Activated T-cell treated with anti-CD3 and anti-CD28 coated beads, Interleukin-2, amount 50 U/mL, for 24 hours (primary cell): ENCODE measurements around the gene KLHL29.

Source experiments
- DNase-seq: peaks from one replicate; pipeline ENCODE4 v3.0.0-alpha.2; 2020
- H3K27ac Mint-ChIP-seq: 2 replicates; pipeline ENCODE4 v1.8.0; 2020; ENCODE audit warnings: mild to moderate bottlenecking, mixed read lengths
- H3K27me3 Mint-ChIP-seq: 2 replicates; pipeline ENCODE4 v1.8.0; 2020; ENCODE audit warnings: mixed read lengths
- H3K36me3 Mint-ChIP-seq: 2 replicates; pipeline ENCODE4 v1.8.0; 2020; ENCODE audit warnings: low read depth, mixed read lengths
- H3K4me1 Mint-ChIP-seq: 2 replicates; pipeline ENCODE4 v1.8.0; 2020; ENCODE audit warnings: low read depth, mixed read lengths
- H3K4me3 Mint-ChIP-seq: 2 replicates; pipeline ENCODE4 v1.8.0; 2020; ENCODE audit warnings: mild to moderate bottlenecking, moderate library complexity, mixed read lengths
- H3K9me3 Mint-ChIP-seq: 2 replicates; pipeline ENCODE4 v1.8.0; 2020; ENCODE audit warnings: mixed read lengths

KLHL29 gene

GRCh38 chr2:23467618-23468017 lies 82.6 kb downstream of the KLHL29 start:
- no peaks in the 10 kb centered on the region for H3K9me3 Mint-ChIP-seq
- no peak for DNase-seq

GRCh38 chr2:23468474-23469141 lies 83.6 kb downstream of the KLHL29 start:
- Mint-ChIP-seq H3K36me3 (no peaks in the 10 kb centered on the region), H3K27ac (no peak overlapping the region), H3K4me1 (no peaks in the 10 kb centered on the region), H3K9me3 (no peaks in the 10 kb centered on the region), H3K27me3 (peaks cover 59% of the 10 kb centered on the region), H3K4me3 (no peak overlapping the region)
- no peak for DNase-seq

More at GRCh38 chr2:23467618-23468017, 82.6 kb downstream of the KLHL29 start:
- no peak overlapping the region for H3K27ac Mint-ChIP-seq
- no peak overlapping the region for H3K4me3 Mint-ChIP-seq
- H3K36me3 Mint-ChIP-seq: no peaks in the 10 kb centered on the region
- no peaks in the 10 kb centered on the region for H3K4me1 Mint-ChIP-seq
- peaks cover 56% of the 10 kb centered on the region for H3K27me3 Mint-ChIP-seq

GRCh38 chr2:23469142-23469540 lies 84.2 kb downstream of the KLHL29 start:
- H3K27me3 Mint-ChIP-seq: peaks cover 62% of the 10 kb centered on the region
- no peak overlapping the region for H3K4me3 Mint-ChIP-seq
- H3K36me3 Mint-ChIP-seq: no peaks in the 10 kb centered on the region
- DNase-seq: no peak
- no peaks in the 10 kb centered on the region for H3K9me3 Mint-ChIP-seq
- H3K4me1 Mint-ChIP-seq: no peaks in the 10 kb centered on the region
- no peak overlapping the region for H3K27ac Mint-ChIP-seq

DNA sequence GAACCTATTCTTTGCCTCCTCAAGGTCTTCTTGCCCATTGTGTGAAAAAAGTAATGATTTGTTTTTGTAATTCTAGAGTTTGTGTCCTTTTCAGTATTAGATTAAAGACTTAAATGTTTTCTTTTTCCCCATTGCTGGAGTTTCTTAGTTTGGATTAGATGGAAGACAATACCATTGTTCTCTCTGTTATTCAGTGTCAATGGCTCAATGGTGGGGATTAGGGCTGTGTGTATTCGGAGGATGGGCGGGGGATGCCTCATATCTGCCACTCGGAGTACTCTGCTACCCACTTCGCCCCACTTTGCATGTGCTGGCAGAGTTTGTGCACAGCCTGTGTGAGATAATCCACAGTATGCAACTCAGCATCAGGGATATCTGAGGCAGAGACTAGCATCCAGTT lies 90.1 kb downstream of the KLHL29 start:
- Mint-ChIP-seq H3K4me1 (no peaks in the 10 kb centered on the region), H3K27me3 (peaks cover 23% of the 10 kb centered on the region), H3K36me3 (no peaks in the 10 kb centered on the region), H3K9me3 (no peaks in the 10 kb centered on the region), H3K27ac (no peak overlapping the region), H3K4me3 (no peak overlapping the region)
- no peak for DNase-seq

- Mint-ChIP-seq H3K36me3 (no peaks in the 10 kb centered on the region), H3K4me3 (no peak overlapping the region), H3K27me3 (peaks cover 23% of the 10 kb centered on the region), H3K9me3 (no peaks in the 10 kb centered on the region), H3K4me1 (no peaks in the 10 kb centered on the region), H3K27ac (no peak overlapping the region)
- no peak for DNase-seq
Observed at GRCh38 chr2:23475473-23475872, 90.5 kb downstream of the KLHL29 start.

DNA sequence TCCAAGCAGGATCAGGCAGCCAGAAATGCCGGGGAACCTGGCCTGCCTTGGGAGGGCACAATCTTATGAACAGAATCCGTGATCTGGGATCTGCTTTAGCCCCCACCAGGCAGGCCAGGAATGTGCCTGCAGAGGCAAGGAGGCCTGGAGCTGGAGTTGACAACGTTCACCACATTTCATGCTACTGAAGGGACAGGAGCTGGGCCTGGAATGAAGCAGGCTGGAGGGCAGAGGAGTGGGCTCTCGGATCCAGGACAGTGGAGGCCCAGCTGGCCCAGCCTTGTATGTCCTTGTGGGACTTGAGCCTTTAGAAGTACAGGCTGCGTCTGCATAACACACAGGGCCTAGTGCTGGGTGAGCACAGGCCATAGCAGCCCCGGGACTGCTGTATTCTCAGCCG lies 91.8 kb downstream of the KLHL29 start:
- Mint-ChIP-seq H3K36me3 (no peaks in the 10 kb centered on the region), H3K4me3 (no peak overlapping the region), H3K4me1 (no peaks in the 10 kb centered on the region), H3K9me3 (no peaks in the 10 kb centered on the region), H3K27me3 (peaks cover 17% of the 10 kb centered on the region), H3K27ac (no peak overlapping the region)
- DNase-seq: no peak

GRCh38 chr2:23477392-23477791 lies 92.4 kb downstream of the KLHL29 start:
- Mint-ChIP-seq H3K4me1 (no peaks in the 10 kb centered on the region), H3K9me3 (no peaks in the 10 kb centered on the region), H3K27me3 (peaks cover 14% of the 10 kb centered on the region), H3K4me3 (no peak overlapping the region), H3K36me3 (no peaks in the 10 kb centered on the region), H3K27ac (no peak overlapping the region)
- DNase-seq: no peak

- Mint-ChIP-seq H3K36me3 (no peaks in the 10 kb centered on the region), H3K4me1 (no peaks in the 10 kb centered on the region), H3K27ac (no peak overlapping the region), H3K27me3 (peaks cover 10% of the 10 kb centered on the region), H3K4me3 (no peak overlapping the region), H3K9me3 (no peaks in the 10 kb centered on the region)
- DNase-seq: no peak
Observed at GRCh38 chr2:23478087-23478932, 93.3 kb downstream of the KLHL29 start.

DNA sequence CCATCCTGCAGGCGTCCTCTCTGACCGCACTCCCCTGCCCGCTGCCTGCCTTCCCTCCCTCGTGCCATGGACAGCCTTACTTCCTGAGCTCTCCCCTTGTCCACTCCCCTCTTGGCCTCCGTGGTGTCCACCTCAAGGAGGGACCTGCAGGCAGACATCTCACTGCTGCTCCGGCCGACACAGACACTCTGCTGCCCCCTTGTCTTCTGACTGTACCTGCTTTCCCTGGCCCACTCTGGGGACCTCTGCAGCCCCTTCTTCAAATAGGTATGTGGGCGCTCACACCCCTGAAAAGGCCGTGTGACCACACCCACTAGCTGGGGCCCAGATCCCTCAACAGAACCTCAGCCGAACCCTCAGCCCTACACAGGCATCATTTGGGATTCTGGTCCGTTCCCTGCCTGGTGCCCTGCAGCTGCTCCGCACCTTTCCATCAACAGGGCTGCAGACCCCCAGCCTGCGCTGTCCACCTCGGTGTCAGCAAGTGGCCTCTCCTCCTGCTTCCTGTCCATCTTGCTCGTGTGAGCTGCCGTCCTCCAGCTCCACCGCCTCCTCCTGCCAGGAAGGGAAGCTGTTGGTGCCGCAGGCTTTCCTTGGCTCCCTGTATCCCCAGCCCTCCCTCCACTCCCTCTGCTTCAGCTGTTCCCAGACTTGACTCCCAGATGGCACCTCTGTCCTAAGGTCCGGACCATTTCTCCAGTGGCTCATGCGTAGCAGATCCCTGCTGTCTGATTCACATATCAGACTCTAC lies 94.1 kb downstream of the KLHL29 start:
- H3K4me1 Mint-ChIP-seq: no peaks in the 10 kb centered on the region
- H3K9me3 Mint-ChIP-seq: no peaks in the 10 kb centered on the region
- H3K36me3 Mint-ChIP-seq: no peaks in the 10 kb centered on the region
- H3K27ac Mint-ChIP-seq: no peak overlapping the region
- H3K27me3 Mint-ChIP-seq: peaks cover 11% of the 10 kb centered on the region
- H3K4me3 Mint-ChIP-seq: no peak overlapping the region
- no peak for DNase-seq

DNA sequence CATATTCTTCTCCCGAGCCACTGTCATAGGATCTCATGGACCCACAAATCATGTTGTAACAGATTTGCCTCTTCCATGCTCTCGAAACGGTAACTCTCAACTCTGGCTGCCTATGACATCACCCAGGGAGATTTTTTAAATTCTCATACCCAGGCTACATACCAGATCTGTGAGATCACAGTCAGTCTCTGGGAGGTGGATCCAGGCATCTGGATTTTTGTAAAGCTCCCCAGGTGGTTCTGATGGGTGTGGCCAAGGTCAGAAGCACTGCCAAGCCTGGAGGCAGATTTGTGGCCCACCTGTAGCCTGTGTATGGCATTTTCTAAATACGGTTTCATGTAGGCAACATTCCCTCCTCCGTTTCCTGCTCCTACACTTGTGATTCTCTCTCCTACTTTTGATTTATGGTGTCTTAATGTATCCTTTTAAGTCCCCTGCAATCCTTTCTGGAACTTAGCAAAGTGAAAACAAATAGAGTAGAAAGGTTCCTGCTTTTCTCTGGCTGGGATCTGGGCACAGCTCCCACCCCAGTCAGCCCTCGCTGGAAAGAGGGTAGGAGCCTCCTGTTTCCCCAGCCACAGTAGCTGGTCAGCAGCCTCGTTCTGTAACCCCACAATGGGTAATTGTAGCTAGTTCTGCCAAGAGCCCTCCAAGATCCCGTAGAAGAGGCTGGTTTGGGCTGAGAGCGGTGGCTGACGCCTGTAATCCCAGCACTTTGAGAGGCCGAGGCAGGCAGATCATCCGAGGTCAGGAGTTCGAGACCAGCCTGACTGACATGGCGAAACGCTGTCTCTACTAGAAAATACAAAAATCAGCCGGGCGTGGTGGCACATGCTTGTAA lies 96.2 kb downstream of the KLHL29 start:
- peaks cover 13% of the 10 kb centered on the region for H3K27me3 Mint-ChIP-seq
- no peaks in the 10 kb centered on the region for H3K4me1 Mint-ChIP-seq
- DNase-seq: no peak
- H3K9me3 Mint-ChIP-seq: no peaks in the 10 kb centered on the region
- H3K27ac Mint-ChIP-seq: no peak overlapping the region
- no peak overlapping the region for H3K4me3 Mint-ChIP-seq
- no peaks in the 10 kb centered on the region for H3K36me3 Mint-ChIP-seq

DNA sequence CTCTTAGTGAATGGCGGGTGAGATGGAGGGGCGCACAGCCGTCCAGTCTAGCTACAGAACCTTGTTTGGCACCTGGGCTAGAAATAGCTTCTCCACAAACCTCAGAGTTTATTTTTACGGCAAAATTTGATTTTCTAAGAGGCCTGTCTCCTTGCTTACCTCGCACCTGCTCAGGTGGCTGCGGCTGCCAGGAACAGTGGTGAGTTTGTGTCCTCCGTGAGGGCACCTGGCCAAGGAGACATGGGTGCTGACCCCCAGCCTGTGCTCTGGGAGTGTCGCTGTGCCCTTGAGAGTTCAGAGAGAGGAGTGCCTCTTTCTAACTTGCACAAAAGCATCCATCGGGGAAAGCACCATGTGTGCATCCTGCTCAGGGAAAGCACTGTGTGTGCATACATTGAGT lies 97.2 kb downstream of the KLHL29 start:
- peaks cover 13% of the 10 kb centered on the region for H3K27me3 Mint-ChIP-seq
- H3K36me3 Mint-ChIP-seq: no peaks in the 10 kb centered on the region
- H3K27ac Mint-ChIP-seq: no peak overlapping the region
- no peak for DNase-seq
- no peak overlapping the region for H3K4me3 Mint-ChIP-seq
- H3K9me3 Mint-ChIP-seq: no peaks in the 10 kb centered on the region
- H3K4me1 Mint-ChIP-seq: no peaks in the 10 kb centered on the region

DNA sequence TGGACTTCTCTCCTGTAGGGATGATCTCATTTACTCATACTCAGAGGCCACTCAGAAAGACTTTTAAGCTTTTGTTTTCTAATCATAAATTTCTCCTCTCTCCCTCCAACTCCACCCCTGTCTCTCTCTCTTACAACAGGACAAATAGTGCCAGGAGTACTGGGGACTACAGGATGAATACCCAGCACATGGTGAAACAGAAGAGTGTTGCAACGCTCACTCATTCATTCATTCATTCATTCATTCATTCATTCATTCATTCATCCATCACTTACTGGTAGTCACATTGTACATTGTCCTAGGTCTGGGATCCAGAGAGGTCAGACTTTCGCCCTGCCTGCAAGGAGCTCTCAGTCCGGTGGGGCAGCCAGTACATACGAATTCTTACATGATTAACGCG lies 97.6 kb downstream of the KLHL29 start:
- no peaks in the 10 kb centered on the region for H3K4me1 Mint-ChIP-seq

DNA sequence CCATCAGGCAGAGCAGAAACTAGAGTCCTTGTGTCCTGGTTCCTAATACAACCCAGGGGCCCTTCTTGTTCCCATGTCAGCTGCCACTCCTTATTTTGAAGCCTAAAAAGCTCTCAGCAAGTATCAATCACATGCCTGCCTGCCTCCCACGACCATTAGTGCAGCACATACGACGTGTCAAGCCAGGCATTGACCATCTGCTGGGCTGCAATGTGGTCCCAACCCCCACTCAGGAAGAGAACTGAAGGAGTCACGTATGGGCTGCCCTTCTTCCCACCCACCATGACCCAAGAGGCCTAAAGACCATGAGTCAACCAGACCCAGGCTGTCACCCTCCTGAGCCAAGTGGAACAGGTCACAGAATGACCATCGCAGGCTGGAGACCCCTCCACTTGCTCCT lies 98.8 kb downstream of the KLHL29 start:
- DNase-seq: no peak
- H3K27me3 Mint-ChIP-seq: peaks cover 16% of the 10 kb centered on the region
- no peak overlapping the region for H3K27ac Mint-ChIP-seq
- H3K36me3 Mint-ChIP-seq: no peaks in the 10 kb centered on the region
- peaks cover 10% of the 10 kb centered on the region for H3K4me1 Mint-ChIP-seq
- H3K9me3 Mint-ChIP-seq: no peaks in the 10 kb centered on the region
- no peak overlapping the region for H3K4me3 Mint-ChIP-seq

More for the DNA sequence above, 97.6 kb downstream of the KLHL29 start:
- no peak for DNase-seq
- Mint-ChIP-seq H3K36me3 (no peaks in the 10 kb centered on the region), H3K27ac (no peak overlapping the region), H3K27me3 (peaks cover 13% of the 10 kb centered on the region), H3K9me3 (no peaks in the 10 kb centered on the region), H3K4me3 (no peak overlapping the region)

DNA sequence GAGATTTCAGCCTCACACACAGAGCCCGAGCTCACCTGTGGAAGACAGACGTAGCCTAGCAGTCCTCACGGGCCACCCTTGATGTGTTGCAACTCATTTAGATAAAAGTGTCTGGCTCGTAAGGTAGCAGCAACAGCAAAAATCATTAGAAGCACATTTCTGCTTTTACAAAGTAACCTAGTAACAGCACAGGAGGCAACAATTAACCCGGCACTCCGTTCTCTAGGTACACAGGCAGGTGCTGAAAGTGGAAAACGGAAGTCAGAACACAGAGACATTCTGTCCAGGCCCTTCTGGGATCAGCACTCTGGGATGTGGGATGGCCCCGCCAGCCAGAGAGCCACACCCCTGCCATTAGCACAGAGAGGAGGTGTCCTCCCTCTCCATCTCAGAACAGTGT lies 99.3 kb downstream of the KLHL29 start:
- H3K4me1 Mint-ChIP-seq: peaks cover 15% of the 10 kb centered on the region
- no peaks in the 10 kb centered on the region for H3K9me3 Mint-ChIP-seq
- peaks cover 13% of the 10 kb centered on the region for H3K27me3 Mint-ChIP-seq
- no peak overlapping the region for H3K27ac Mint-ChIP-seq
- no peak overlapping the region for H3K4me3 Mint-ChIP-seq
- no peaks in the 10 kb centered on the region for H3K36me3 Mint-ChIP-seq
- DNase-seq: no peak
